DLD1 (cell line): ENCODE measurements around the gene GRIP2.

ENCODE experiments used
- in situ Hi-C: cut with HindIII; loops from 2 replicates; pipeline ENCODE4 v1.10.0; 2017; ENCODE audit warnings: low sequenced_read_pairs

GRIP2 gene

GRCh38 chr3:14539742-14540491 lies at the start of gene GRIP2:
TSS of gene GRIP2 (minus strand) at chr3:14540342. CDS start at chr3:14540308, 34 bp downstream.
- in situ Hi-C loops: no loop called here

- in situ Hi-C loops: no loop called here
These were observed 48.4 kb upstream of the GRIP2 start for GRCh38 chr3:14588425-14589112.

- in situ Hi-C loops: no loop called here
These were observed 47.7 kb upstream of the GRIP2 start for GRCh38 chr3:14587740-14588360.

GRCh38 chr3:14586611-14587010 lies 46.5 kb upstream of the GRIP2 start:
- in situ Hi-C loops: no loop called here

- in situ Hi-C loops: no loop called here
These were observed 43.5 kb upstream of the GRIP2 start for GRCh38 chr3:14583548-14584091.

- in situ Hi-C loops: no loop called here
These were observed 41.9 kb upstream of the GRIP2 start for GRCh38 chr3:14582045-14582410.

GRCh38 chr3:14581334-14582044 lies 41.3 kb upstream of the GRIP2 start:
- in situ Hi-C loops: no loop called here

GRCh38 chr3:14577897-14578296 lies 37.8 kb upstream of the GRIP2 start:
- in situ Hi-C loops: no loop called here

GRCh38 chr3:14576163-14576562 lies 36.0 kb upstream of the GRIP2 start:
- in situ Hi-C loops: no loop called here

- in situ Hi-C loops: no loop called here
These were observed 34.0 kb upstream of the GRIP2 start for GRCh38 chr3:14574183-14574582.

GRCh38 chr3:14573706-14574105 lies 33.6 kb upstream of the GRIP2 start:
- in situ Hi-C loops: no loop called here

GRCh38 chr3:14570864-14571263 lies 30.7 kb upstream of the GRIP2 start:
- in situ Hi-C loops: no loop called here

- in situ Hi-C loops: no loop called here
These were observed 29.9 kb upstream of the GRIP2 start for GRCh38 chr3:14570089-14570488.

- in situ Hi-C loops: no loop called here
These were observed 29.4 kb upstream of the GRIP2 start for GRCh38 chr3:14569474-14570000.

- in situ Hi-C loops: no loop called here
These were observed 28.1 kb upstream of the GRIP2 start for GRCh38 chr3:14568269-14568668.

- in situ Hi-C loops: no loop called here
These were observed 26.7 kb upstream of the GRIP2 start for GRCh38 chr3:14566812-14567211.

GRCh38 chr3:14565868-14566588 lies 25.9 kb upstream of the GRIP2 start:
- in situ Hi-C loops: no loop called here

- in situ Hi-C loops: no loop called here
These were observed 24.6 kb upstream of the GRIP2 start for GRCh38 chr3:14564741-14565140.

GRCh38 chr3:14563946-14564539 lies 23.9 kb upstream of the GRIP2 start:
- in situ Hi-C loops: no loop called here
